VCaP (cell line): ENCODE data around the gene CTDSP2.
"Not testable (repeated sequence)": the region's sequence is repeated elsewhere in the genome, so short reads cannot be mapped to it uniquely, and the experiment has no call there.

Experiments used
- H3K27ac ChIP-seq: fragments of 450-650 bp; 2 replicates; pipeline ENCODE4 v1.5.1; 2017
- CTCF ChIP-seq: fragments of 450-650 bp; conservative IDR thresholded peaks from 2 replicates; pipeline ENCODE4 v1.5.1; 2017; ENCODE audit warnings: mild to moderate bottlenecking, moderate library complexity

Gene CTDSP2

GRCh38 chr12:57865084-57865751 is 18.7 kb upstream of the CTDSP2 start:
- peak overlapping the region; percentile 86 for H3K27ac ChIP-seq
- no peak for TF ChIP-seq CTCF

DNA sequence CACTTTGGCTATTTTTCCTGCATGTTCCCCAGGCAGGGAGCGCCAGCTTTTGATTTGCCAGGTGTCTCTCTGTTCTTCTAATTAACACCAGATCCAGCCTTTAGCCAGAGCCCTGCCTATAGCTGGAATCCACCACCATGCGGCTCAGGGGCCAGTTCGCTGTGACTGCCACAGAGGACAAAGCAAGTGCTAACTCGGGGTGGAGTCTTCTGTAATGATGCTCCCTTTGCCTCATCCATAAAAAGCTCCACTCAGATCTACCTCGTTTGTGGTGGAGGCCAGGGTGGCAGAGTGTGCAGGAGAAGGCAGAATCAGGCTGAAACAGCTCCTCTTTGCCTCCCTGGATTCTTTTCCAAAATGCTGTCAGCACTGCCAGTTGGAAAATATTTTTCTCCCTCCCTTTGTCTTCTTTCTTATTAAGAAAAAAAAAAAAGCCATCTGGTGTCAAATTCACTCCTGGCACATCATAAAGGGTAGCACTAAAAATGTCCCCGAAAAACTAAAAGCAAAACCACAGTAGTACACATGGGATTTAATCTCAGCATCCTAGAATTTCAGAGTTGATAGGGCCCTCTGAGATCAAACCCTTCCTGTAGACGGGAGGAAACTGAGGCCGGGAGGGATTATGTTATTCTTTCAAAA is 18.0 kb upstream of the CTDSP2 start:
- no peak for TF ChIP-seq CTCF
- peak overlapping the region; percentile 86 for H3K27ac ChIP-seq

DNA sequence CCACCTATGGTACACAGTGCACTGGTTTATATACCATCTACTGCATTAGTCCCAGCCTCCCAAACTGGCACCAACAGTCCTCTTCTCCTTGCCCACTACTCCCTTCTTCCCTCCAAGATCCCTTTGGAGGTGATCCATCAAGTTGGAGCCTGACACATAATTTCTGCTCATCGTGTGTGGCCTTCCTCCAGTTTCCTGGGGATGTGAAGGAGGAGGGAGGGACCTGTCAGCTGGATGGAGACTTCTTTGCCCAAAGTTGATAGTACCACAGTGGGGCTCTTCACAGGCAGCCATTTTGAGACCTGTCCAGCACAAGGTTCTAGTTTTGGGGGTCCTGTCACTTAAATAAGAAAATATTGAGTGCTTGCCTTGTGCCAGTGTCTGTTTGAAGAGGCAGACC is 17.1 kb upstream of the CTDSP2 start:
- no peak for TF ChIP-seq CTCF
- no peak overlapping the region for H3K27ac ChIP-seq

DNA sequence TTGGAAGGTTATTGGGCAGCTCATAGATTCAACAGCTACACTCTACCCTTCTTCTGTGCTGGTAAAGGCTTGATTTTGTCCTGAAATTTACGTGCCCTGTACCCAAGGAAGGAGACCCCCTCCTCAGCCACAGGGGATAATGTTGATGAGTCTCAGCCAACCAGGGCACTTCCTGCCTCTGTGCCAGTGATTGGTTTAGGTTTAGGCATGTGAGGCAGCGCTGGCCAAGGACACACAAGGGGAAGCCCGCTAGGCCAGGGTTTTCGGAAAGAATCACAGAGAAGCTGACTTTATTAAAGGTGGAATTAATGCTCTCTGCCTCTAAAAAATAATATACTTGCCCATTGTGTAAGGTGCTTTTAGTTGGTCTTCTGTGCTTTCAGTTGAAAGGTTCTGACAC is 15.4 kb upstream of the CTDSP2 start:
- no peak overlapping the region for H3K27ac ChIP-seq
- TF ChIP-seq CTCF, result no peak

DNA sequence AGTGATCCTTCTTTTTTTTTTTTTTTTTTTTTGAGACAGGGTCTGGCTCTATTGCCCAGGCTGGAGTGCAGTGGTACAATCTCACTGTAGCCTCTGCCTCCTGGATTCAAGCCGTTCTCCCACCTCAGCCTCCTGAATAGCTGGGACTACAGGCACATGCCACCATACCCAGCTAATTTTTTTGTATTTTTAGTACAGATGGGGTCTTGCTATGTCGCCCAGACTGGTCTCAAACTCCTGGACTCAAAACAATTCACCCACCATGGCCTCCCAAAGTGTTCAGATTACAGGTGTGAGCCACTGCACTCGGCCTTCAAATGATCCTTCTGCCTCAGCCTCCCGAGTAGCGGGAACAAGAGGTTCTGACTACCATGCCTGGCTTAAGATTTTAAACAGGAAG is 14.4 kb upstream of the CTDSP2 start:
- not testable (repeated sequence) for H3K27ac ChIP-seq

DNA sequence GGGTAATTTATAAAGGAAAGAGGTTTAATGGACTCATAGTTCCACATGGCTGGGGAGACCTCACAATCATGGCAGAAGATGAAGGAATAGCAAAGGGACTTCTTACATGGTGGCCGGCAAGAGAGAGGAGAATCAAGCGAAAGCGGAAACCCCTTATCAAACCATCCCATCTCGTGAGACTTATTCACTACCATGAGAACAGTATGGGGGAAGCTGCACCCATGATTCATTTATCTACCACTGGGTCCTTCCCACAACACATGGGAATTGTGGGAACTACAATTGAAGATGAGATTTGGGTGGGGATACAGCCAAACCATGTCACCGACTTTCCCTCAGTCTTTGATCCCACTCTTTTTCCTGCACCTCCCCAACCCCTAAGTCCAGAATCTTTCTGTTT is 12.6 kb upstream of the CTDSP2 start:
- H3K27ac ChIP-seq, result no peak overlapping the region
- no peak for TF ChIP-seq CTCF

DNA sequence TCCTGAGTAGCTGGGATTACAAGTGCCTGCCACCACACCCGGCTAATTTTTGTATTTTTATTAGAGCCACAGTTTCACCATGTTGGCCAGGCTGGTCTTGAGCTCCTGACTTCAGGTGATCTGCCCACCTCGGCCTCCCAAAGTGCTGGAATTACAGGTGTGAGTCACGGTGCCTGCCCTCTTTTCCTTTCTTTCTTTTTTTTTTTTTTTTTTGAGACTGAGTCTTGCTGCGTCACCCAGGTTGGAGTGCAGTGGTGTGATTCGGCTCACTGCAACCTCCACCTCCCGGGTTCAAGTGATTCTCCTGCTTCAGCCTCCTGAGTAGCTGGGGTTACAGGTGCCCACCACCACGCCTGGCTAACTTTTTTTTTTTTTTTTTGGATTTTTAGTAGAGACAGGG is 11.6 kb upstream of the CTDSP2 start:
- H3K27ac ChIP-seq, result not testable (repeated sequence)

GRCh38 chr12:57854965-57855364 is 8.4 kb upstream of the CTDSP2 start:
- no peak for TF ChIP-seq CTCF
- no peak overlapping the region for H3K27ac ChIP-seq
